B cell (primary cell): ENCODE measurements around the gene GRAMD2A.

Experiments
- CTCF ChIP-seq: fragments of 200-600 bp; IDR thresholded peaks from one replicate; pipeline ENCODE4 v1.8.0; 2022; ENCODE audit warnings: antibody characterized with exemption, mild to moderate bottlenecking
- EZH2 ChIP-seq: IDR thresholded peaks from 2 replicates; pipeline ENCODE4 v1.6.1; 2012; ENCODE audit warnings: borderline replicate concordance, low read depth, mild to moderate bottlenecking, moderate library complexity, low read length; ENCODE audit not compliant: insufficient read depth, poor library complexity, severe bottlenecking

DNA sequence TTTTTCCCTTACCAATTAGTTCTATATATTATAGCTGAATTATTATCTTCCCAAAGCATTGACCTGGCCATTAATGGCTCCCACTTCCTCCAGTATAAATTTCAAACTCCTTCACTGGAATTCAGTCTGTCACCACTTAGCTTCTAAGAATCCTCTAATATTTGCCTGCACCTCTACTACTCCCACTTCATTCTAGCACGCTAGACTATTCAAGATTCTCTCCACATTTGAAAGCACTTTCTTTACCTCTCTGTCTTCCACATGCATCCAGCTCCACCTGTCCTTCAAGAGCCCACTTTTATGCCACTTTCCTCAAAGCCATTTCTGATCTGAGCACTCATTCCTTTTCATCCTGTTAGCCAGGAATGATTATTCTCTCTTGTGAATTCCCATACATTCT, 64.4 kb downstream of the GRAMD2A start:
- TF ChIP-seq CTCF, result no peak
- TF ChIP-seq EZH2, result no peak
